H9 (cell line): ENCODE measurements around the gene NFATC1. TPM values are rescaled to one million over a fixed set of nuclear protein-coding genes. Genes with fewer than 3 reads are reported as not detected.

Experiments
- DNase-seq: peaks from one replicate; pipeline ENCODE4 v3.0.0-alpha.2; 2017
- H2AFZ ChIP-seq: one replicate; pipeline ENCODE4 v1.6.1; 2013; ENCODE audit warnings: mild to moderate bottlenecking, low read length, control low read depth, moderate library complexity
- H2AK5ac ChIP-seq: 2 replicates; pipeline ENCODE4 v1.6.1; 2013; ENCODE audit warnings: low read length, control low read depth, mixed read lengths; ENCODE audit not compliant: insufficient read length
- H2BK120ac ChIP-seq: one replicate; pipeline ENCODE4 v1.6.1; 2013; ENCODE audit warnings: low read depth, mild to moderate bottlenecking, low read length, control low read depth, inconsistent platforms; ENCODE audit not compliant: poor library complexity, severe bottlenecking
- H2BK12ac ChIP-seq: 2 replicates; pipeline ENCODE4 v1.6.1; 2013; ENCODE audit warnings: low read length, control low read depth, mixed read lengths, low read depth; ENCODE audit not compliant: insufficient read length
- H2BK15ac ChIP-seq: 2 replicates; pipeline ENCODE4 v1.6.1; 2013; ENCODE audit warnings: low read depth, low read length, control low read depth
- H2BK20ac ChIP-seq: one replicate; pipeline ENCODE4 v1.6.1; 2013; ENCODE audit warnings: low read depth, mild to moderate bottlenecking, low read length, control low read depth, inconsistent platforms; ENCODE audit not compliant: poor library complexity, severe bottlenecking
- H2BK5ac ChIP-seq: 2 replicates; pipeline ENCODE4 v1.6.1; 2013; ENCODE audit warnings: low read length, control low read depth, mixed read lengths; ENCODE audit not compliant: insufficient read length
- H3K14ac ChIP-seq: 2 replicates; pipeline ENCODE4 v1.6.1; 2013; ENCODE audit warnings: low read length, control low read depth; ENCODE audit not compliant: insufficient read depth
- H3K18ac ChIP-seq: 2 replicates; pipeline ENCODE4 v1.6.1; 2013; ENCODE audit warnings: low read depth, mild to moderate bottlenecking, mixed read lengths, low read length, control low read depth; ENCODE audit not compliant: insufficient read length
- H3K23ac ChIP-seq: 2 replicates; pipeline ENCODE4 v1.6.1; 2013; ENCODE audit warnings: low read length, control low read depth, mixed read lengths, low read depth; ENCODE audit not compliant: insufficient read length
- H3K23me2 ChIP-seq: 2 replicates; pipeline ENCODE4 v1.6.1; 2013; ENCODE audit warnings: low read depth, mild to moderate bottlenecking, mixed read lengths, low read length, control low read depth; ENCODE audit not compliant: insufficient read length, poor library complexity, severe bottlenecking
- H3K27ac ChIP-seq: 2 replicates; pipeline ENCODE4 v1.5.1; 2013; ENCODE audit warnings: low read length, control low read depth, mixed read lengths, low read depth; ENCODE audit not compliant: insufficient read length
- H3K27me3 ChIP-seq: 2 replicates; pipeline ENCODE4 v1.6.1; 2013; ENCODE audit warnings: low read length, control low read depth, inconsistent platforms; ENCODE audit not compliant: insufficient read depth
- H3K4ac ChIP-seq: 2 replicates; pipeline ENCODE4 v1.6.1; 2013; ENCODE audit warnings: low read depth, mild to moderate bottlenecking, control low read depth, inconsistent platforms, low read length, moderate library complexity
- H3K4me1 ChIP-seq: 2 replicates; pipeline ENCODE4 v1.6.1; 2013; ENCODE audit warnings: low read length, control low read depth, inconsistent platforms; ENCODE audit not compliant: insufficient read depth
- H3K4me2 ChIP-seq: 2 replicates; pipeline ENCODE4 v1.6.1; 2013; ENCODE audit warnings: low read length, control low read depth, mixed read lengths; ENCODE audit not compliant: insufficient read length, insufficient read depth
- H3K56ac ChIP-seq: 2 replicates; pipeline ENCODE4 v1.6.1; 2013; ENCODE audit warnings: low read depth, mild to moderate bottlenecking, mixed read lengths, low read length, control low read depth; ENCODE audit not compliant: insufficient read length
- H3K79me1 ChIP-seq: 2 replicates; pipeline ENCODE4 v1.6.1; 2013; ENCODE audit warnings: low read depth, mild to moderate bottlenecking, moderate library complexity, low read length, control low read depth, inconsistent platforms; ENCODE audit not compliant: insufficient read depth, poor library complexity, severe bottlenecking
- H3K79me2 ChIP-seq: 2 replicates; pipeline ENCODE4 v1.6.1; 2013; ENCODE audit warnings: low read length, control low read depth, inconsistent platforms; ENCODE audit not compliant: insufficient read depth
- H3K9ac ChIP-seq: 2 replicates; pipeline ENCODE4 v1.6.1; 2013; ENCODE audit warnings: low read length, control low read depth, mixed read lengths; ENCODE audit not compliant: insufficient read length; ENCODE audit errors: extremely low read depth
- H3K9me3 ChIP-seq: one replicate; pipeline ENCODE4 v1.6.1; 2013; ENCODE audit warnings: low read depth, low read length, inconsistent platforms; ENCODE audit not compliant: control insufficient read depth
- H3T11ph ChIP-seq: one replicate; pipeline ENCODE4 v1.6.1; 2013; ENCODE audit warnings: mild to moderate bottlenecking, low read length, control low read depth, inconsistent platforms
- H4K20me1 ChIP-seq: one replicate; pipeline ENCODE4 v1.6.1; 2013; ENCODE audit not compliant: control insufficient read depth, insufficient read length, insufficient read depth
- H4K5ac ChIP-seq: 2 replicates; pipeline ENCODE4 v1.6.1; 2013; ENCODE audit warnings: low read depth, mild to moderate bottlenecking, mixed read lengths, low read length, control low read depth; ENCODE audit not compliant: insufficient read length
- H4K8ac ChIP-seq: replicated peaks from 2 replicates; pipeline ENCODE4 v1.6.1; 2013; ENCODE audit warnings: low read length, control low read depth, mixed read lengths, low read depth; ENCODE audit not compliant: insufficient read length
- H4K91ac ChIP-seq: 2 replicates; pipeline ENCODE4 v1.6.1; 2013; ENCODE audit warnings: low read depth, mild to moderate bottlenecking, moderate library complexity, mixed read lengths, low read length, control low read depth; ENCODE audit not compliant: insufficient read length
- H3K27ac Mint-ChIP-seq, 3 experiments: 2 replicates in 2 of 3; 3 replicates in 1 of 3; pipeline ENCODE4 v1.8.0; 2020 to 2021; ENCODE audit warnings: mixed read lengths in 3 of 3, mild to moderate bottlenecking in 1 of 3, moderate library complexity in 1 of 3
- H3K27me3 Mint-ChIP-seq: 2 replicates; pipeline ENCODE4 v1.8.0; 2021; ENCODE audit warnings: low read depth, mild to moderate bottlenecking, moderate library complexity, mixed read lengths
- H3K36me3 Mint-ChIP-seq, 3 experiments: 2 replicates in 2 of 3; 3 replicates in 1 of 3; pipeline ENCODE4 v1.8.0; 2020 to 2021; ENCODE audit warnings: low read depth in 3 of 3, mixed read lengths in 3 of 3; ENCODE audit not compliant: insufficient read depth in 1 of 3
- H3K4me1 Mint-ChIP-seq, 2 experiments: 2 replicates each; pipeline ENCODE4 v1.8.0; 2020; ENCODE audit warnings: mixed read lengths in 2 of 2
- H3K4me3 Mint-ChIP-seq, 2 experiments: 2 replicates in 1 of 2; 3 replicates in 1 of 2; pipeline ENCODE4 v1.8.0; 2020 to 2021; ENCODE audit warnings: mild to moderate bottlenecking in 2 of 2, mixed read lengths in 2 of 2, moderate library complexity in 1 of 2
- H3K9me3 Mint-ChIP-seq, 2 experiments: 2 replicates in 1 of 2; 3 replicates in 1 of 2; pipeline ENCODE4 v1.8.0; 2020; ENCODE audit warnings: mild to moderate bottlenecking in 2 of 2, mixed read lengths in 2 of 2, moderate library complexity in 1 of 2
- CTCF ChIP-seq: fragments of 200-600 bp; sonication (generic); conservative IDR thresholded peaks from 3 replicates; pipeline ENCODE4 v1.8.0; 2021; ENCODE audit warnings: antibody characterized with exemption, mild to moderate bottlenecking
- WGBS: extraction: QIAGEN DNeasy Blood & Tissue Kit; methylation state at CpG from one replicate; pipeline ENCODE4 v1.1.7; 2013; ENCODE audit warnings: missing lambda C conversion rate, low lambda C conversion rate, mixed read lengths; ENCODE audit not compliant: insufficient read length; ENCODE audit errors: extremely low coverage; 5-methylcytosine and 5-hydroxymethylcytosine counted together
- total RNA-seq: library from RNA; stranded (reverse); gene quantifications from 2 replicates; pipeline ENCODE4 v1.2.1, GENCODE V29; 2021

The NFATC1 gene
- total RNA-seq, 1 experiment from 2014 or later = 5.5 TPM

GRCh38 chr18:79393181-79393634 lies 2.5 kb upstream of the NFATC1 start:
- peak overlapping the region; percentile 61 to 82 for H3K4me3 Mint-ChIP-seq
- Histone ChIP-seq H2BK20ac (no peak overlapping the region), H3K14ac (no peak overlapping the region), H3K4ac (no peak overlapping the region), H2AFZ (no peak overlapping the region), H3K9ac (no peak overlapping the region), H3T11ph (no peak overlapping the region), H3K23me2 (peaks cover 8% of the 10 kb centered on the region), H4K91ac (no peak overlapping the region), H3K27me3 (peaks cover 39% of the 10 kb centered on the region), H3K23ac (no peak overlapping the region), H2AK5ac (no peak overlapping the region), H3K27ac (no peak overlapping the region), H4K5ac (no peak overlapping the region), H3K4me1 (no peaks in the 10 kb centered on the region), H4K20me1 (no peaks in the 10 kb centered on the region), H2BK5ac (no peak overlapping the region), H3K79me1 (no peaks in the 10 kb centered on the region), H3K18ac (no peak overlapping the region), H2BK12ac (no peak overlapping the region), H3K9me3 (no peaks in the 10 kb centered on the region), H3K79me2 (no peaks in the 10 kb centered on the region), H3K56ac (no peak overlapping the region), H3K4me2 (peak overlapping the region; percentile 18), H2BK120ac (no peak overlapping the region), H2BK15ac (no peak overlapping the region), H4K8ac (no peak overlapping the region)
- no peaks in the 10 kb centered on the region; a peak in 2 of 5 replicates for H3K9me3 Mint-ChIP-seq
- WGBS = no CpG with 5 or more reads among the region's 30 CpGs
- H3K36me3 Mint-ChIP-seq = no peaks in the 10 kb centered on the region
- H3K27ac Mint-ChIP-seq = no peak overlapping the region
- peaks cover 87% of the 10 kb centered on the region for H3K27me3 Mint-ChIP-seq
- peaks cover 3 to 8% of the 10 kb centered on the region in 2 experiments for H3K4me1 Mint-ChIP-seq
- no peak for DNase-seq
- no peak for TF ChIP-seq CTCF
